NCI-H2081 (cell line): ENCODE data around the gene RHOJ.
A peak's percentile ranks its signal among the peaks of the same experiment; 100 is the strongest.
"Not testable (repeated sequence)": the region's sequence is repeated elsewhere in the genome, so short reads cannot be mapped to it uniquely, and the experiment has no call there.

Source experiments
- DNase-seq, 2 experiments: peaks; one replicate each; lab custom pipeline; 2025; lab: John Stamatoyannopoulos, UW

RHOJ gene

DNA sequence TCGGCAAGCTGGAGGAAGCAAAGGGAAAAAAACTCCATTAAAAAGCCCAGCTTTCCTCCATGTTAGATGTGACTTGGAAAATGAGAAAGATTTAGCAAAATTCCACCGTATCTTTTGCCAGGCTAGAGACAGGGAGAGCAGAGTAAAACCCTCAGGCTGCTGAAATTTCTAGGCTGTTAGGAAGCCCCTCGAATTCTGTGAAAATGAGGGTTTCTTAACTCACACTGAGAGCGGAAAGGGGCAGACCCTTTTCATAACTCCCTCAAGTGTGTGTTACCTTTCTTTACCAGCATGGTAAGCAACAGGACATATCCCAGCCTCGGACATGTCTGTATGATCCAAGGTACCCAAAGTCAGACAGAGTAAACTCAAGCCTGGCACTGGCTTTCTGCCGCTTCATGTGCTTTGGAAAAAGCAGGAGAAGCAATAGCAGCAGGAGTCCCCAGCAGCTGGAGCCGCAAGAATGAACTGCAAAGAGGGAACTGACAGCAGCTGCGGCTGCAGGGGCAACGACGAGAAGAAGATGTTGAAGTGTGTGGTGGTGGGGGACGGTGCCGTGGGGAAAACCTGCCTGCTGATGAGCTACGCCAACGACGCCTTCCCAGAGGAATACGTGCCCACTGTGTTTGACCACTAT, at the start of gene RHOJ:
Gene RHOJ, plus strand, starts transcription at position 37 of the 637 bp plus-strand sequence. Its CDS starts 427 bp downstream, at position 464.
- peak; percentile 34 to 67 for DNase-seq

- no peak for DNase-seq
Measured at GRCh38 chr14:63155511-63156185, 48.6 kb upstream of the RHOJ start.

DNA sequence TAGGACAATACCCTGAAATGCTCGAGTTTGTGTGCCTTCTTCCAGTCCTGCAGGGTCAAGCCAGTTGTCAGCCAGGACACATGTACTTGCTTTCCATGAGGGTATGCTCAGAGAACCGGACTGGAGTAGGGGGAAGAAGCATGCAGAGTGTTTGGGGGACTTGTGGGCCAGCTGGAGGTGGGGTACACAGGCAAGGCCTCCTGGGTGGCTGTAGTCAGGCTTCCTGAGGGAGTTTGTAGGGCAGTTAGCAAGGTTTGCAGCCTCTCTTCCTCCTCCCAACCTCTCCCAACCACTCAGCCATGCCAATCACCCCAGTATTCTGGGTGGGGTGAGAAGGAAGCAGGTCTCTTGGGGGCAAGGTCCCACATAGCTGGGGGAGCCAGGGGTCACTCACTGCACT, 47.0 kb upstream of the RHOJ start:
- DNase-seq, result no peak

DNA sequence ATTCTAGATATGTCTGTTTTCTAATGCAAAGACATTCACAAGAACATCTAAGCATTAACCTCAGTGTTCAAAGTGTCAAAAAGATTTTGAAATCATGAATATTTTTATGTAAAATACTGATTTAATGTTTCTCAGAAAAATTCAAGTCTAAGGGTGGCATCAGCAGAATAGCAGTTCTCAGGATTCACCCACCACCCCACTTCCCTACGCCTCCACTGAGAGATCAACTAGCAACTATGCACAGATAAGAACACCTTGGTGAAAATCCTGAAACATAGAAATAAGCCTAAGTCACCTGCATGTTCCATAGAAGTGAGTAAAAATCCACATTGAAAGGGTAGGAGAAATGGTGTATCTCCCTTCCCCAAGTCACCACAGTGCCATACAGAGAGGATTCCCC, 40.9 kb upstream of the RHOJ start:
- no peak for DNase-seq

DNA sequence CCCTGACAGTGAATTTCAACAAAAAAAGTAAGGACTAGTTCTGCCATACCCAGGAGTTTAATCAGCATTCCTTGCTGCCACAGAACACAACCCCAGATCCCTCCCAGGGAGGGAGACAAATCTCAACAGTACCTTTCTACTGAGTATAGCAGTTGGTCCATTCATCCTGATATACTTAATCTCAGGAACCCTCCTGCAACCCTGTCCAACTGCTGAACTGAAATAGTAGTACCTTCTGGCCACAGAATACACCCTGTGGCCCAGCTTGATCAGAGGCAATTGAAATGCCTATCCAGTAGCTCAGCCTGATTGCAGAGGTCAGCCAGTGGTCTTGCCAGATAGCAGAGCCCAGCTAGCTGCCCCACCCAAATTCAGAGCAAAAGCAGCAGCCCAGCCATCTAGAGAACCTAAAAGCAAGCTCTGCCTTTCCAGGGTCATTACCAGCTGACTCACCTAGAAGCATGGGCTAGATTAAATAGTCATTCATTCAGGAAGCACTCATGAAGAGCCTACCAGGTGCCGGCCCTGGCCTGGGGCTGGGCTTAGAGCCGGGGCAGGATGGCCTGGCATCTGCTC, 40.0 kb upstream of the RHOJ start:
- no peak for DNase-seq

DNA sequence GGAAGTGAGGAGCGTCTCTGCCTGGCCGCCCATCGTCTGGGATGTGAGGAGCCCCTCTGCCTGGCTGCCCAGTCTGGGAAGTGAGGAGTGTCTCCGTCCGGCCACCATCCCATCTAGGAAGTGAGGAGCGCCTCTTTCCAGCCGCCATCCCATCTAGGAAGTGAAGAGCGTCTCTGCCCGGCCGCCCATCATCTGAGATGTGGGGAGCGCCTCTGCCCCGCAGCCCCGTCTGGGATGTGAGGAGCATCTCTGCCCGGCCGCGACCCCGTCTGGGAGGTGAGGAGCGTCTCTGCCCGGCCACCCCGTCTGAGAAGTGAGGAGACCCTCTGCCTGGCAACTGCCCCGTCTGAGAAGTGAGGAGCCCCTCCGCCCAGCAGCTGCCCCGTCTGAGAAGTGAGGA, 39.0 kb upstream of the RHOJ start:
- DNase-seq, result not testable (repeated sequence)

DNA sequence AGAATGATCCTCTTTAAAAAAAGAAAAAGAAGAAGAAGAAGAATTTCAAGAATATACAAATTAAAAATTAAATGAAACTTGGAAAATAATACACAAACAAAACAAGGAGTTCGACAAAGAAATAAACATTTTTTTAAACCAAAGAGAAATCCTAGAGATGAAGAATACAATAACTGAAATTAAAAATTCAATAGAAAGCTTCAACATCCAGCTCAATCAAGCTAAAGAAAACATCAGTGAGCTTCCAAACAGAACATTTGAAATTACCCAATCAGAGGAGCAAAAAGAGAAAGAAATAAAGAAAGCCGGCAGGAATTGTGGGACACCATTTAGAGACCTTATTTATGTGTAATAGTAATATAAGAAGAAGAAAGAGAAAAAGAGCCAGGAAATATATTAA, 37.2 kb upstream of the RHOJ start:
- DNase-seq, result no peak

GRCh38 chr14:63174760-63175191, 29.5 kb upstream of the RHOJ start:
- peak; percentile 71 to 81 for DNase-seq

DNA sequence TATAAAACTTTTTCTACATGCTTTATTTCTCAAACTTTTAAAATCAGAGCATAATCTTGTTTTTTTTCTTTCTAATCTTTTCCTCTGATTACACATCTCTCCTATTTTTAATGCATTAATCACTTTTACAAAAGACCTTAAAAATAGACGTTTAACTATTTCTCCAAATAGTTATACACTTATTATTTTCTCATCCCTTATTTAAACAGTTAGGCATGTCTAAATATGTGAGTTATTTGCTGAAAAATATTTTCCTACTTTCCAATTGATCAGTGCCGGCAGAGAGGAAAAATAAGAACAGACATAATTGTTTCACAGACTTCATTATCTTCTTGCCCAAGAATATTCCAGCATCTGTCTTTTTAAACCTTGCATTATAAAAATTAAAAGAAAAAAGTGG, 28.7 kb upstream of the RHOJ start:
- no peak for DNase-seq

- DNase-seq, result no peak
Measured at GRCh38 chr14:63178912-63179311, 25.3 kb upstream of the RHOJ start.

DNA sequence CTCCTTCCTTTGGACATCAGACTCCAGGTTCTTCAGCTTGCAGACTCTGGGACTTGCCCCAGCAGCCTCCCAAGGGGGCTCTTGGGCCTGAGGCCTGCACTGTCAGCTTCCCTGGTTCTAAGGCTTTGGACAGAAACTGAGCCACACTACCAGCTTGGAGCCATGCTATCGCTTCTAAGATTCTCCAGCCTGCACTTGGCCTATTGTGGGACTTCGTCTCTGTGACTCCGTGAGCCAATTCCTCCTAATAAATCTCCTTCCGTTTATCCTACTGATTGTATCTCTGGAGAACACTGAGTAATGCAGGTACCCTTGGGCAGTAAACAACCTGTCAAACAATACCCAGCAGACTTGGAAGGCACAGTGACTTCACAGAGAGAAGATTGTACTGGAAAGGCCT, 24.9 kb upstream of the RHOJ start:
- DNase-seq, result no peak

DNA sequence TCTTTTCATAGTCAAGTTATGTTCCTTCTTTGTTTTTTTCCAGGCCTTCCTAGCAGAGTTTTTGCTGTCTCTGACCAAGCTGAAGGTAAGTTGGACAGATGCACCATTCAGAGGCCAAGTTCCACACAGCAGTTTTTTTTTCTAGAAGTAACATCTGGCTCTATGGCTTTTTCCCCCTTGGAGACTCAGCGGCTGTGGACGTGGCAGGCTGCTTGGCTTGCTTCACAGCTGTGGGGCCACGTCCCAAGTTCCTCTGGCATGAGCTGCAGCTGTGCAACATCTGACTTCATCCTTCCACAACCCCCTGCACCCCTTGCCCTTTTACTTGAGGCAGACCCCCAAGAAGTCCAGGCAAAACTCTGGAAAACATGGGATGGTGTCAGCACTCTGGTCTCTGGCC, 24.2 kb upstream of the RHOJ start:
- no peak for DNase-seq

GRCh38 chr14:63182968-63183367, 21.3 kb upstream of the RHOJ start:
- DNase-seq, result no peak

- DNase-seq, result no peak
Measured at GRCh38 chr14:63186453-63186852, 17.8 kb upstream of the RHOJ start.

GRCh38 chr14:63191211-63191610, 13.0 kb upstream of the RHOJ start:
- no peak for DNase-seq

- DNase-seq, result no peak
Measured at GRCh38 chr14:63192085-63192484, 12.2 kb upstream of the RHOJ start.

DNA sequence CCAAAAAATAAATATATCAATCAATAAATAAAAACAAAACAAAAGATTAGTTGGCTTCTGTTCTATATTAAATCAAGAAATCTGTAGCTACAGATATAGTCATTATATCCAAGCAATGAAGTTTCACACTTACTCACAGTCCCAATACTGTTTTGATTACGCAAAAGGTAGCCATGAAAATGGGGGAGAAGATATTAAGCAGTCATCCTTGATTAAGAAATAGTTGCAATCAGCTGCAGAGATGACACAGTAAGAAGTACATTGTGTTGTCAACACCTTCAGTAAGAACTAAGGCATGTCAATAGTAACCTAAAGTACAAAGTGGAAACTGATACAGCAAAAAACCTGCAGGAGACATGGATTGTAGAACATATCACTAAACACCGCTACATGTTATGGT, 11.0 kb upstream of the RHOJ start:
- no peak for DNase-seq

DNA sequence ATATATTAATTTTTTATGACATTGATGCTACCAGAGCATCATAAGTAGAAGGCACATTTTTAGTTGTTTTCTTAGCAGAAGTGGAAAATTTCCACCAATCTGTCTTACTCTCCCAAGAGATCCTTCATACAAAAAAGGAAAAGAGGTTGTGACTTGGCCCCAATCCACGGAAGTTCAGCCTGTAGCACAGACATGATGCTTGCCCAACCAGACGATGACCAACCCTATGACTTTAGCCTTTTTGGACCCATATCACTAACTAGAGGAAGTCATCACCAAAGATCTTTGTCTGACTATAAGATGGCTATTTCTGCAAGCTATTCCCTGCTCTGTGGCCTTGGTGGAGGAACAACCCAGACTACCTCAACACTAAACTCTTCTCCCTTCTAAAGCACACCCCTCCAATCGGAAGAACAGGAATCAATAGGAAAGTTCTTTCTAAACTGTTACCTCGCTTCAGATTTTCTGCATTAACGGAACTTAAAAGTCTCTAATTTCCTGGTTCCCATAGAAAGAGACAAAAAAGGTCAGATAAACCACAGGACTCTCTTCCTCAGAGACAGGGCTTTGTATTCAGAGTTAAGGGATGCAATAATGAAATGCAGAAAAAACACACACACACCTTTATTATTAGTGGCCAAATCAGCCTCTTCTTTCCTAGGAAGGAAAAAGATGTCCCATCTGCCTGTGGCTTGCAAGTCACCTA, 4.1 kb upstream of the RHOJ start:
- no peak for DNase-seq

DNA sequence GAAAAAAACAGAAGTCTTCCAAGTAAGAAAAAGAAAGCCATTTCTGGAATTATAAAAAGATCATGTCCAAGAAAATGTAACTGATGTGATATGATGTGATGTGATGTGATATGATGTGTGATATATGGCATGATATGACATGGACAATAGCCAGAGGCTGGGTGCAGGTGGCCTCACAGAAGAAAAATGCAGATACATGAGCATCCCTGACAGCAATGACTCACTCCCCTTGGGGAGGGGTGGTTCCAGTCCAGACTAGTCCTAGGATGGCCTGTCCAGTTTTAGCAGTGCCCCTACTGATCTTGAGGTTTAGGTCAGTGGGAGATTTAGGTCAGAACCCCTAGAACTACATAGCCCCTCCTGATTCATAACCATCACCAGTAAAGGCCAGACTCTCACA, 3.5 kb upstream of the RHOJ start:
- no peak for DNase-seq

DNA sequence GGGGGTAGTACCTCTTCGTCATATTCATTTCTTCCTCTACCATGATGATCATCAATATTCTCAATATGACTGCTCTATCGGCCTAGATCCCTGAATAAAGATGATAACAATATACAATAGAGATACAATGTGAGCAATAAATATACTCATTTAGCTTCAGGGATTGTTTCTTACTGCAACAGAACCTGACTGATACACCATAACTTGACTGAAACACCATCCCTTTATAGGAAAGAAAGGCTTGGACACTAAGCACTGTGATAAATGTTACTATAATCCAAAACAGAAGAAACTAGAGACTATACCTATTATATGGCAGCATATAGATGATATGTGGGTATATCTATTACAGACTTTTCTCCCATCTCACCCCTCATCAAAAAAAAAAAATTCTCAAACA, 1.2 kb upstream of the RHOJ start:
- no peak for DNase-seq

DNA sequence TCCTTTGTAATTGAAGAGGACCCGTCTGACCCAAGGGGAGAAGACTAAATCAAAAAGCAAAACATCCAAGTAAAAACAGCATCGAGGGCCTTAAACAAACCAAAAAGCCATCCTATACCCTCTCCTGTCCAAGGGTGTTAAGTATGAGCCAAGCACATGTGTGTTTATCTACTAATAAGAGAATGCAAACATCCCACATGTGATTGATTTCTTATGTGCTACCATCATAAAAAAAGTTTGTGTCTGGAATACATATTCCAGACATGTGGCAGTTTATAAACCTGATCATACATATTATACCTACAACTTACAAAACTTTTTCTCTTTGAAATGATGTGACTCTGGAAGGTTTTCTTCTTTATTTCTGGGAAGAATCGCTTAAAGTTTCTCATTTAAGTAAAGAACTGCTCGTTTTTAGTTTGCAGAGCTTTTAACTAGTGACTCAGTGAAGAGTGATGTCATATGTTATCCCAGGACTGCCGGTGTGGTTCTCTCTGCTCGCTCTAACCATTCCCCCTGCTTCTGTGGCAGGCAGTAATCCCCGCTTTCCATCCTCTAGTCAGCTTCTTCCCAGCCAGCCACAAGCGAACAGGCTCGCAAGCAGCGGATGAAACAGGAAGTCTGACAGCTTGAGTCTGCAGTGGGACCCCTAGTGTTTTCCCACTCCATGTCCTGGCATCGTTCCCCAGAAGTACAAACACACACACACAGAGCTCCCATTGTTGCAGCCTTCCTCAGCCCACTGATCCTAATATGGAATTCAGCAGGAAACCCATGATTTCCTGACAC, 431 bp upstream of the RHOJ start:
- peak; percentile 85 to 97 for DNase-seq

DNA sequence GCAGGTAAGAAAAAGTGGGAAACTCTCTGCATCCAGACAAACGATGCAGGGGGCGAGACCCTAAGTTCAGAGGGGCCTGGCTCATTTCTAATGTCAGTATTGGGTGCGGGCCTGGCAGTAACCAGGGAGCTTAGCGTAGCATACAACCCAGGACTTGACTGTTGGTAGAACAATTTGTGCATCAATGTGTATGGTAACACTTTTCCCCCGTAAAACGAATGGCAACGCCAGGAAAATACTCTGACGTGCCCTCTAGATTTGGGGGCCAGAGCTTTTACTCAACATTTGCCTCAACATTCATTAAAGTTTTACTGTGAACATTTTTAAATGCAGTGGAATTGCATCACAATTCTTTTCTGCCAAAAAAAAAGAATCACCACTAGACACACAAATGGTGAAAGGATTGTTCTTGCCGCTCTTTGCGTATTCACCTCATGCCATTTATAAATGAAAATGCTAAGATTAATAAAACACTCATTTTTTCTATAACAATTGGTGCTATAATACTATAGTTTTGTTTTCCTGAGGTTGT, 867 bp downstream of the RHOJ start:
- peak in 1 of 2 experiments; percentile 67 for DNase-seq
